C4-2B (cell line): ENCODE data around the gene ATP8B4.

ENCODE experiments used
- H3K27ac ChIP-seq: fragments of 450-650 bp; 2 replicates; pipeline ENCODE4 v1.5.1; 2017
- ZFX ChIP-seq: fragments of 450-650 bp; IDR thresholded peaks from 2 replicates; pipeline ENCODE4 v1.6.1; 2017
- TF ChIP-seq, protein P1 (sequence below): fragments of 450-650 bp; conservative IDR thresholded peaks from 2 replicates; pipeline ENCODE4 v1.5.1; 2017; ENCODE audit warnings: mild to moderate bottlenecking

Gene ATP8B4

DNA sequence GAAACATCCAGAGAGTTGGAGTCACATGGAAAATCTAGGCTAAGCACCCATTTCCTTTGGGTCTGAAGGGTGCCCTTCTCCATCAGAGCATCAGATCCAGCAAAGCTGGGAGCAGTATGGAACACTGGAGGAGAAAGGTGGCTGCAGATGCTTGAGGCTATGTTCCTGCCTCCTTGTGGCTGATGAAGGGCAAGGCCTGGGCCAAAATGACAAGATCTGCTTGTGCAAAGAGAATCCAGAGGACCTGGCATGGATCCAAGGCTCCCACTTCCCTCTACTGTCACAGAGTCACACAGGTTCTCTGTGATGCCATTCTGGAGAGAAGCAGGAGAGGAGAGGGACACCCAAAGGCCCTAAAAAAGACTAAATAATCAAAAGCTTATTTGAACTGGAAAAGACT is 9.2 kb upstream of the ATP8B4 start:
- no peak overlapping the region for H3K27ac ChIP-seq
- TF ChIP-seq, protein P1, sequence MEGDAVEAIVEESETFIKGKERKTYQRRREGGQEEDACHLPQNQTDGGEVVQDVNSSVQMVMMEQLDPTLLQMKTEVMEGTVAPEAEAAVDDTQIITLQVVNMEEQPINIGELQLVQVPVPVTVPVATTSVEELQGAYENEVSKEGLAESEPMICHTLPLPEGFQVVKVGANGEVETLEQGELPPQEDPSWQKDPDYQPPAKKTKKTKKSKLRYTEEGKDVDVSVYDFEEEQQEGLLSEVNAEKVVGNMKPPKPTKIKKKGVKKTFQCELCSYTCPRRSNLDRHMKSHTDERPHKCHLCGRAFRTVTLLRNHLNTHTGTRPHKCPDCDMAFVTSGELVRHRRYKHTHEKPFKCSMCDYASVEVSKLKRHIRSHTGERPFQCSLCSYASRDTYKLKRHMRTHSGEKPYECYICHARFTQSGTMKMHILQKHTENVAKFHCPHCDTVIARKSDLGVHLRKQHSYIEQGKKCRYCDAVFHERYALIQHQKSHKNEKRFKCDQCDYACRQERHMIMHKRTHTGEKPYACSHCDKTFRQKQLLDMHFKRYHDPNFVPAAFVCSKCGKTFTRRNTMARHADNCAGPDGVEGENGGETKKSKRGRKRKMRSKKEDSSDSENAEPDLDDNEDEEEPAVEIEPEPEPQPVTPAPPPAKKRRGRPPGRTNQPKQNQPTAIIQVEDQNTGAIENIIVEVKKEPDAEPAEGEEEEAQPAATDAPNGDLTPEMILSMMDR: no peak; the same call in 1 of the 2 replicates
- TF ChIP-seq ZFX: no peak

DNA sequence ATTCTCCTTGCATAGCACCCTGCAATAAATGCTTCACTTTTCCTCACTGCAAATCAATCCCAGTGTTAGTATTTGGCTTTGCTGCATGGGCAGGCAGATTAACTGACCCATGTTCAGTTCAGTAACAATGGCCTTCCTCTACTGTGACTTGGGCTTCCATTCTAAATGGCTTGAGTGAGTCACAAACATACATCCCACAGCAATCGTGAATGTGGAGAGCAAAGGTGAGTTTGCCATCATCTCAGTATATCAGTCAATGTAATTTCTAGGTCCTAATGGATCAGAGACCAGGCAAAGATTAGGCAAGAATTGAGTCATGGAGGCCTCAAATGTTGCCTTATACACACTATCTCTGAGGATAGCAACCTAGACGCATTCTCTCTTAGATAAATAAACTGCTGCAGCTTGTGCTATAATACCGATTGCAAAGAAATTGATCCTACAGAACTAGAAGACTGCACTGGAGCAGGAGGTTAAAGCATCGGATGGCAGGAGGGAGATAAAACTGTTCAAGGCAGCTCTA is 8.3 kb upstream of the ATP8B4 start:
- no peak overlapping the region for H3K27ac ChIP-seq
- no peak for TF ChIP-seq ZFX
- TF ChIP-seq, protein P1: no peak

DNA sequence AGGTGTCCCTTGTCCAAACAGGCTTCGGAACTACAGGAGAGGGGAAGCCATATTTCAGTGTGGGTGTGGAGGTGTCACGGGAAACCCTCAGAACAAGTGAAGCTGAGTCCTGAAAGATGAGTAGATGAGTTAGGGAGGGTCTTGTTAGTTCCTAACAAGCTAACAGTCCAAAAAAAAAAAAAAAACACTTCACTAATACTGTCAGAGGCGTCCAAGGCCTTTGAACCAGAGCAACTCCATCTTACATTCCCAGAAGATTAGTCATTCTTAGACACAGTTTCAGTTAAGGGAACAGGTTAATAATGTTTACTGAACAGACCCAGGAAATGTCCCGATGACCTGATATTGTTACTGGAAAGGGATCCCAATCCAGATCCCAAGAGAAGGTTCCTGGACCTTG is 7.0 kb upstream of the ATP8B4 start:
- TF ChIP-seq, protein P1: no peak
- no peak for TF ChIP-seq ZFX
- no peak overlapping the region for H3K27ac ChIP-seq

DNA sequence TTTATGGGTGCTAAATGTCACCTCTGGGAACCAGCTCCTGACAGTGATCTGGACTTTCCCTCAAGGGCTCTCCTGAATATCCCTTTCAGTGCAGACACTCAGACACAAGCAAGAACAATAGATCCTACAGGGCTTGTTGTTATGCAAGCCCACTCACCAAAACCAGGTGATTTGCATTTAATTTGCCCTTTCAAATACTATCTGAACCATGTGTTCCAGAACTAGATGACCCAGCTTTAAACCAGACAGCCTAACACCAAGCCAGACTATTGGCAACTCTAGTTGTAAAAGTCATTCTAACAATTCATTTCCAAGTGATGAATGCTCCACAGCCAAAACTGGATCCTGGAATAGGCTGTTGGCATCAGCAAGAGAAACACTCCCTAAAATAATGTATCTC is 5.6 kb upstream of the ATP8B4 start:
- no peak for TF ChIP-seq ZFX
- TF ChIP-seq, protein P1: no peak
- no peak overlapping the region for H3K27ac ChIP-seq

DNA sequence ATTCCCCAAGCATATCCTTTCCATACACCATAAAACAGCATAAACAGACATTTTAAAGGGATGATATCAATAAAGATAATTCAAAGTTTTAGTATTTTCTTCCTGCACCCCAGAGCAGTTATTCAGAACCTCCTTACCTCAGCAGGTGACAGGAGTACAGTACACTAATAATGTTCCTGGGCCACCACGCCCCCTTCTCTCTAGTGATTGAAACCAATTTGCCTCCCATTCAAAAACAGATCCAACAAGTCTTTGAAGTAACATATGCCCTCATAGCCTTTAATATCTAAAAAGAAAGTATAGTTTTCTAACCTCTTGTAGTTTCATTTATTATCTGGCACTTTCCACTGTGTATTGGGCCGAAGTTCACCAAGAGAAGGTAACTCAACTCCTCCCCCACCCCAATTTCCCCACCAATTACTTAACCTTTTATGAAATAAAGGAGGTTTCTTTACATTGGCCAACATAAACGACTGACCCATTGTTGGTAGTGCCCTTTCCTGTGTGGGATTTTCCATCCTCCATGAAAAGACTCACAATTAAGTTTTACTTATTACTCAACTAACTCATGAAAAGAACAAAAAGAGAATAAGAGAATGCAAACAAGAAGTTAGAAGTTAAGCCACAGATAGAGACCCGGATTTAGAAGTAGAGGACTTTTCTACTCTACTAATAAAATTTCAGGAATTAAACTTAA is 5.0 kb upstream of the ATP8B4 start:
- no peak for TF ChIP-seq ZFX
- TF ChIP-seq, protein P1: no peak
- no peak overlapping the region for H3K27ac ChIP-seq

DNA sequence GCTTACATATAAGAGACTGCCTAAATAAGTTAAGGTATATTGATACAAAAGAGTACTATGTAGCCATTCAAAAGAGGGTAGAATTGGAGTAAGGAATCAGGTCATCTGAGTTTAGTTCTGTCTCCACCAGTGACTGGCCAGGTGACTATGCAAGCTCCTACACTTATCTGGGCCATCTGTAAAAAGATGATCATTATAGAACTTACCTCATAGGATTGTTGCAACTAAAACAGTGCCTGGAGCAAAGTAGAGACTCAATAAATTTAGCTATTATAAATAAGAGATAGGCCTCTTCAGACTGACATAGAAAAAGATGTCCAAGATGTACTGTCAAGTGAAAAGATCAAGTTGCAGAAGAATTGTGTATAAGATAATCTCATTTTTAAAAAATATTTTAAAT is 1.7 kb upstream of the ATP8B4 start:
- TF ChIP-seq, protein P1: no peak
- no peak for TF ChIP-seq ZFX
- H3K27ac ChIP-seq: no peak overlapping the region

DNA sequence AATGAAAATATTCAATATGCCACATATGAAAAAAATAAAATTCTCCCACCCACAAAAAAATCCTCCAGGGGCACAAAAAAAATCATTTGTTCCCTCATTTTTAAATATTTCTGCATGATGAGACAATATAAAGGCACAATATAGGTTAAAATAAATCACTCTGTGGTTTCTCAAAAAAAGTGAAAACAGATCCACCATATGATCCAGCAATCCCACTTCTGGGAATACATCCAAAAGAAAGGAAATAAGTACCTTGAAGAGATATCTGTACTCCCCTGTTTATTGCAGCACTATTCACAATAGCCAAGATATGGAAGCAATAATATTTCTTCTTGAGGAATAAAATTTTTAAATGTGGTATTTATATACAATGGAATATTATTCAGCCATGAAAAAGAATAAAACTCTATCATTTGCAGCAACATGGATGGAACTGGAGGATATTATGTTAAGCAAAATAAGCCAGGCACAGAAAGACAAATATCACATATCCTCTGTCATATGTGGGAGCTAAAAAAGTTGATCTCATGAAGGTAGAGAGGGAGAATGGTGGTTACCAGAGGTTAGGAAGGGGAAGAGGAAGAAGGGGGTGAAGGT is 1.5 kb downstream of the ATP8B4 start:
- no peak overlapping the region for H3K27ac ChIP-seq
- TF ChIP-seq ZFX: no peak
- TF ChIP-seq, protein P1: no peak
